HG03066 (cell line): ENCODE data around the gene PWWP2B.

Experiments
- ATAC-seq: cut with Tn5 transposase; IDR thresholded peaks from one replicate; pipeline ENCODE4 v1.9.1; 2021; ENCODE audit warnings: low read depth; ENCODE audit not compliant: unreplicated experiment

PWWP2B gene

DNA sequence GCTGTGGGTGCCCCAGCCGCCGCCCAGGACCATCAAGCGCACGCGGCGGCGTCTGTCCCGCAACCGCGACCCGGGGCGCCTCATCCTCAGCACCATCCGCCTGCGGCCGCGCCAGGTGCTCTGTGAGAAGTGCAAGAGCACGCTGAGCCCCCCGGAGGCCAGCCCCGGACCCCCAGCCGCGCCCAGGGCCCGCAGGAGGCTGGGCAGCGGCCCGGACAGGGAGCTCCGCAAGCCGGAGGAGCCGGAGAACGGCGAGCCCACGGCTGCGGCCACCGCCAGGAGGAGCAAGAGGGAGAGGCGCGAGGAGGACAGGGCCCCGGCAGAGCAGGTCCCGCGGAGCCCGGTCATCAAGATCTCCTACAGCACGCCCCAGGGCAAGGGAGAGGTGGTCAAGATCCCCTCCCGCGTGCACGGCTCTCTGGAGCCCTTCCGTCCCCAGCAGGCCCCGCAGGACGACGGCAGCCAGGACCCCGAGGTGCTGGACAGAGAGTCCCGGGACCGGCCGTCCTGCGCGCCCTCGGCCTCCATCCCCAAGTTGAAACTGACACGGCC, 8.0 kb downstream of the PWWP2B start:
- ATAC-seq, result no peak

DNA sequence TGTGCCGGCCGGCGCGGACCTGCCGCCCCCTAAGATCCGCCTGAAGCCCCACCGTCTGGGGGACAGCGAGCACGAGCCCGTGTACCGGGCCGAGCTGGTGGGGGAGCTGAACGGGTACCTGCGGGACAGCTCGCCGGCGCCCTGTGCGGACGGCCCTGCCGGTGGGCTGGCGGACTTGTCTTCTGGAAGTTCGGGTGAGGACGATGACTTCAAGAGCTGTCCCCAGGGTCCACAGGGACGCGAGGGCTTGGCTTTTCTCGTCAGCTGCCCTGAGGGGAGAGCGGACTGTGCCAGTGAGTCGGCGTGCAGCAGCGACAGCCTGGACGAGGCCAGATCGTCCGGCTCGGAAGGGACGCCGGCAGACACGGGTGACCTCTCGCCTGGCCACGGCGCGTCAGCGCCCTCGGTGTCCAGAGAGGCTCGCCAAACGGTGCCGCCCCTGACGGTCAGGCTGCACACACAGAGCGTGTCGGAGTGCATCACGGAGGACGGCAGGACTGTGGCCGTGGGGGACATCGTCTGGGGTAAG, 8.5 kb downstream of the PWWP2B start:
- ATAC-seq, result no peak

DNA sequence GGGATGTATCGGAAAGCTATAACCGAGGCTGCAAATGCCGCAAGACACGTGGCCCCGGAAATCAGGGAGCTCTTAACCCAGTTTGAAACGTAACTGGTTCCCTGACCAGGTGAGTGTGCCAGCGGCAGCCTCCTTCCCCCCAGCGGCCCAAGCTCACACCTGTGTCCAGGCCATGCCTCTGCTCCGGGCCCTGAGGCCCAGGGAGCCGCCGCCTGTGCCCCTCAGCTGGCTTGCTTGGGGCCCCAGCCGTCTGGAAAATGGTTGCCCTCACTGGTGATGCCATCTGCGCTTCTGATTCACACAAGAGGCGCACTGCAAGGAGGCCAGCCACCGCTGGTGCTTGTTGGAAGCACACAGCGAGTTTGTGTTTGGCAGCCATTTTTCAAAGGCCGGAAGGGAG, 9.2 kb downstream of the PWWP2B start:
- ATAC-seq, result no peak

DNA sequence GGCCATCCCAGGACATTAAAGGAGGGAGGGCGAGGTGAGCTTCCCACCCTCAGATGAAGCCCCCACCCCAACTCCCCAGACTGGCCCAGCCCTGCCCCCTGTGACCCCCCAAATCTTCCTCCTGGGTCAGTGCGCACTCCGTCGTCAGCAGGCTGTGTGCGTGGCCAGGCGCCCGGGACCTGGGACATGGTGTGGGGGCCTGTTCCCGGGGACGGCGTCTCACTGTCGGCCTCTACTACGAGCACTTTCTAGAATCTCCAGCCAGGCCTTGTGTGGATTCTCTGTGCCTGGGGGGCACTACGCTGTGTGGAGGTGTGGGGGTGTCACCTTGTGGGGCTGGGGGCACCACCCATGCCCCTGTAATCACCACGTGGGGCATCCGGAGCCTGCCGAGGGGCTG, 9.8 kb downstream of the PWWP2B start:
- no peak for ATAC-seq

DNA sequence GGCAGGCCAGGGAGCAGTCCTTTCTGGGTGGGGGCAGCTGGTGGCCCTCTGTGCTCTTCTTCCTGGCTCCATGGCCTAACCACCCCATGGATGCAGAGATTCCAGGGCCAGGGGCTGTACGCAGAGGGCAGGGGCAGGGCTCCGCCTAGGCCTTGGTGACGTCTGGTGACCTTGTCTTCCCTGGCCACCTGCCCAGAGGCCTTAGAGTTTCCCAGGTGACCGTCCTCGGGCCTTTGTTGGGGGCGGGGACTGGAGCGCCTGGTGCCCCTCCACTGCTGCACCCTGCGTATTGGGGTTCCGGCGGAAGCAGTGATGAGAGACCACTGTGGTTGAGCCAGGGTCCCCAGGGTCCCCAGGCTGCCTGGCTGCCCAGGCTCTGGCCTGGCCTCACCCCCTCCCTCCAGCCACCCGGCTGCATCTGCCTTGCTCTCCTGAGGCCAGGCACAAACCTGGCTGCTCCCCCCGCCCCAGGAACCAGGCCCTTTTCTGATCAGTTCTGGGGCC, 10.3 kb downstream of the PWWP2B start:
- ATAC-seq, result no peak

DNA sequence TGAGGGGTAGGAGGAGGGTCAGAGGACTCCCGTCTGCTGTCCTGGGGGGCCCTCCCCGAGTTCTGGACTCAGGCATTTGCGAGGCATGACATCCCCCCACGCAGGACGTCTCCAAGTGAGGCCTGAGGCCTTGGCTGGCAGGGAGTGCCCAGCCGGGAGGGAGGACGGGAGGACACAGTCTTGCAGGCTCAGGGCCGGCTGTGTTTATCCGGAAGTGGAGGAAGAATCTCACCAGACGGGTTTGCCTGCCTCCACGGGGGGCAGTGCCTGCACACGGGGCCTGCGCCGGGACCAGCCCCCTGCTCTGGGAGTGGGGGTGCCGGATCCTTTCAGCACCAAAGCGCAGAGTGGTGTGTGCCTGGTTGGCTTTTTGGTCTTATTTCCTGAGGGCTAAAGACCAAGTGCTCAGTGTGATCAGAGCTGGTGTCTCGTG, 10.9 kb downstream of the PWWP2B start:
- ATAC-seq, result no peak

DNA sequence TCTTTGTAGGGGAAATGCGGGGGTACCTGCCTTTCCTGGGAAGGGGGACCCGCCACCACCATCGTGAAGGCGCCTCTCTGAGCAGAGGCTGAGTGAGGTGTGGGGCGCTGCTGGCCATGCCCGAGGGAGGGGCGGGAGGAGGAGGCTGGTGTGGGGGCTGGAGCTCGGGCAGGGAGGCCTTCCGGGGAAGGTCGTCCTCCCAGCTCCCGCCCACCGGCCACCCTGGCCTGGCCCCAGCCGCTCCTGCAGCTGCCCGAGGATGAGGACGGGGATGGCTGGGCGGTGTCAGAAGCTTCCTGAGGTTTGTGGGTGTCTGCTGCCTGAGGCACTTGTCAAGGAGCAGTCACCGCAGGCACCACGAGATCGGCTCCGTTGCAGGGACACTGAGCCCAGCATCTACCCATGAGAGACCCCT, 11.4 kb downstream of the PWWP2B start:
- no peak for ATAC-seq

DNA sequence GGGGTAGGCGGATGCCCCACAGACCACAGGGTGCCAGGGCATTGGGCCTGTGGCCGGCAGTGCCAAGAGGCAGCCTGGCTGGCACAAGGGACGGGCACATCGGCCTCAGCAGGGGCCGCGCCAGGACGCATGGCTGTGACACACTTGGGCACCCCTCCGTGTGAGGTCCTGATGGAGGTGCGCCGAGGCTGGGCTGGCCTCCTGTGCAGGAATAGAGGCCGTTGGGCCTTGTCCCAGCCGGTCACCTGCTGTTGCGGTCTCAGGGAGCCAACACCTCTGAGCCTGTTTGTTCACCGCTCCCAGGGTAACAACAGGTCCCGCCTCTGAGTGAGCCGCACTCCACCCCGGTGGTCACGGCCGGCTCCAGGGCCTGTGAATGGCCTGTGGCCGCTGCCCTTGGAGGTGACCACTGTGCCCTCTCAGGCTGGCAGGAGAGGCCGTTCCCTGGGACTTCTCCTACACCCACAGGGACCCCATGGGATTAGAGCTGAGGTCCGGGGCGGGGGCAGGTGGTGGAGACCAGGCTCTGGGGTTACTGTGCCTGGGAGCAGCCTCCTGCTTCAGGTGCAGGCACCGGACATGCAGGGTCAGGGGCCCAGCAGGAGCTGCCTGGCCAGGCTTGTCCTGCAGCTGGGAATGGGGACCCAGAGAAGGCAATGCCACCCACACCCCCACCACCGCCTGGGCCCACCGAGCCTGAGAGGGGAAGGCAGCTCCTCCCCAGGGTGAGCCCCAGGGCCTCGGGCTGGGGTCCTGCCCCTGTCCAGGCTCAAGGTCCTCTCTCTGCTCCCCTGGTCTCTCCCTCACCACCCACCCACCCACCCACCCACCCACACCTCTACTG, 12.0 kb downstream of the PWWP2B start:
- ATAC-seq, result no peak

DNA sequence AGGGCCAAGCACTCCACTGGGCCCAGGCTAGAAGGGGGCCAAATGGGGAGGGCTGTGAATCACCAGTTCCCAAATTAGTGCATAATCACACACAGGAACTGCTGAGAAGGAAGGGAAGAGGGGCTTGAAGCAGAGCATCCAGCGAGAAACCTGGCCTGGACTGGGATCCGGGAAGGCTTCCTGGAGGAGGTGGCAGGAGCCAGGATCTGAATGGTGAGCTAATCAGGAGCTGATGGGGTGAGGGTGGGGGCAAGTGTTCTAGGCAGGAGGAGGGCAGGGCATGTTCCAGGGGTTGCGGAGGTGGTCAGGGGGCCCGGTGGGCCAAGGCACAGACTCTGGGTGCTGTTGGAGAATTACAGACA, 12.6 kb downstream of the PWWP2B start:
- no peak for ATAC-seq

DNA sequence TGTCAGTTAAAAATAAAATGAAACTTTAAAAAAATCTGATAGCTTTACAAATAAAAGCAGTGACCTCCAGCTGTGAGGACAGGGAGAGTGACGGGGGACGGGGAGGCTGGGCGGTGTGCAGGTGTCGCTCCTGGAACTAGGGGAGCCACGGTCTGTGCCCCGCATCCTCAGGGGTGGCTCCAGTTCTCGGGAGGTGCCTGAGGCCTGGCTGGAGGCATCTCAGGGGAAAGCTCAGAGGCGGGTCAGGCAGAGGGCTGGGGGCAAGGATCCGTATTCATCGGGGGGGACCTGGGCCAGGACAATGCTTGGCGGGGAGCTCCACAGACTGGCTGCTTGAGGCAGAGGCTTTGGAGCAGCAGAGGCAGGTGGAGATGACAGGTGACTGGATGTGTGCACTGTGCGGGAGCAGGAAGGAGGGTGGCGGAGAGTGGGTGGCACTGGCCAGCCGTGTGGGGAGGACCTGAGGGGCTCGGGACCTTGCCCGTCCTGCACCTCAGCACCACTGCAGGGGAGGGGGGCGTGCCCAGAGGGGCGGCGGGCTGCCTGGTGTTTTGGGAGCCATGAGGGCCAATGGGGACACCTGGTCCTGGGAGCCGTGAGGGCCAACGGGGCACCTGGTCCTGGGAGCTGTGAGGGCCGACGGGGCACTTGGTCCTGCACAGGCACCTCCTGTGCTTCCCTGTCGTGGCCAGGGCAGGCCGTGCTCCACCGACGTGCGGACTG, 13.2 kb downstream of the PWWP2B start:
- no peak for ATAC-seq

DNA sequence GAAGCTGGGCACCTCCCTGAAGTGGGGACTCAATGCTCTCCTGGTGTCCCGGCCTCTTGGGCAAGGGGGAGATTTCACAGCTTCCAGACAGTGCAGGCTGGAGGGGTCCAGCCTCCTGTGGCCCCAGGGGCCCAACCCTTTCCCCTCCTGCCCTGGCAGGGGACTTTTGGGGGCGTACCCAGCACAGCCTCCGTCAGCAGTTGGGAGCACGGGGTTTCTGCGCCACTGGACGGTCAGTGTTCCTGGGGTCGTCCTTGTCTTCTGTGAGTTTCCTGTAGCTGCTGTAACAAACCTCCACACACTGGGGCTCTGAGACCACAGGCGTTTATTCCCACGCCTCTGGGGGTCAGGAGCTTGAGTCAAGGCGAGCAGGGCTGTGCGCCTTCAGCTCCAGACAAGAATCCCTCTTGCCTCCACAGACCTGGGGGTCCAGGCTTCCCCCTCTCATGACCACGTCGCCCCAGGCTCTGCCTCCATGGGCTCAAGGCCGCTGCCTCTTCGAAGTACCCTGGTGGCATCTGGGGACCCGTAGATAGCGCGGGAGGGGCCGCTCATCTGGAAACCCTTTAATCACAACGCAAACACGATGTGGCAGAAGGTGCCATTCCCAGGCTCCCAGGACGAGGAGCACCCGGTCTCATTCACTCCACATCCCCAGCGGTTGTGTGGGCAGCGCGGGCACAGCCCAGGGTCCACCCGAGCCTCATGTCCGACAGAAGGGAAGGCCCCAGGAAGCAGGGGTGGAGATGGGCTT, 14.0 kb downstream of the PWWP2B start:
- no peak for ATAC-seq

DNA sequence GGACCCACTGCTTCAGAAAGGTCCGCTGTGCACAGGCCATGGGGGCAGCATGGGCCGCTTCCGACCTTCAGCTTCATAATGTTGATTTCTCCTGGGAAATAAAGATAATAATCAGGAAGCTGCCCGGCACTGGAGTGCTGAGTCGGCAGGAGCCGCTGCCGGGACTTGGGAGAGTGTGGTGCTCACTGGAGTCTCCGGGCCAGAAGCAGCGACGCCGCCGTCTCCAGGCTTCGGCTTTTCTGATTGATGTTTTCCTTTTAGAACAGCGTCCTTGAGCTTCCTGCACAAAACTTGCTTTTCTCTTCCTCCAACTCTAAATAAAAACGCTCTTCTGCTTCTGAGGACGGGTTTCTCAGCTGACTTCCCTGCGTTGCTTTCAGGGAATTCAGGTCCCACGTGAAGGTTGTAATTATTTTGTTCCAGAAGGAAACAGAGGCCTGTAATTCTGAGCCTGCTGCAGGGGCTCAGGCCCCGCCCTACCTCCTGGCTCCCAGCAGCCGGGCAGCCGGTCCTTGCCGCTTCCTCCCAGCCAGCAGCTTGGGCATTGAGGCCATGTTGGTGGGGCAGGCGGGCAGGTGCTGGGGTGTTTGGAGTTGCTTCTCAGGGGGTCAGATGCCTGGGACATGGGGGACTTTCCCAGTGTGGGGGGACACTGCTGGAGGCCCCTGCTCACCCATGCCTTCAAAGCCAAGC, 14.7 kb downstream of the PWWP2B start:
- ATAC-seq, result no peak

DNA sequence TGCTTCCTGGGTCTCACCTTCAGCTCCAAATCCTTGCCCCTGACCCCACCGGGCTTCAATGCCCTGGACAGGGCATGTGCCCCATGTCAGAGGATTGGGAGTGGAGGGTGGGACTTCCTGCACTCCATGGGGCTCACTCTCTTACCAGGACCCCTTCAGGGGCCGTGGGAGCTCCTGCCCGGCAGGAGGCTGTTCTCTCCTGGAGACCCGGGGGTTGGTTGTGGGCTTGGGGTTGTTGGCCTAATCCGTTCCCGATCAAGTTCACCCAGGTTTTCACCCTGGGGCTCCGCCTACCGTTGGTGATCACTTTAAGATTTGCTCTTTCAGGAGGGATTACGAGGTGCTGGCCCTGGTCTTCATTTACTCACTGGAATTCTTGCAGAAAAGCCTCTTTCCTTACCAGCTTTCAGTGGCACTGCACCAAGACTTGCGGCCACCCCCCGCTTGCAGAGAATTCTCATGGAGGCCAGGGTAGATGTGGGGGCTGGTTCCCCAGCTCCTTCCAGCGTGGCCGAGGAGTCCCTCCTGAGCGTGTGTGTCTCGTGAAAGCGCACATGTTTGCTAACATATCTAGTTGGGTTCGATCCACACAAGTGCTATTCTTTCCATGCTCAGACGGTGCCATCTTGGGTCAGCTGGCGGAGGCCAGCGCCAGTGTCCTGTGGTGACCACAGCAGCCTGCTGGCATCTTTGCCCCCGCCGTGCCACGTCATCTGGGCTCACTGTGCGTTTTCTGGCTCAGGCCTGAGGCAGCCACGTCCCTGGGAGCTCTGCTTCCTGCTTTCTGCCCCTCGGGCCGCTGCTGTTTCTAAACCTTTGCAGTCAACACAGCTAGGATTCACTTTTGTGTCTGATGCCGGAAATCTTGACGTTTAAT, 15.6 kb downstream of the PWWP2B start:
- no peak for ATAC-seq

DNA sequence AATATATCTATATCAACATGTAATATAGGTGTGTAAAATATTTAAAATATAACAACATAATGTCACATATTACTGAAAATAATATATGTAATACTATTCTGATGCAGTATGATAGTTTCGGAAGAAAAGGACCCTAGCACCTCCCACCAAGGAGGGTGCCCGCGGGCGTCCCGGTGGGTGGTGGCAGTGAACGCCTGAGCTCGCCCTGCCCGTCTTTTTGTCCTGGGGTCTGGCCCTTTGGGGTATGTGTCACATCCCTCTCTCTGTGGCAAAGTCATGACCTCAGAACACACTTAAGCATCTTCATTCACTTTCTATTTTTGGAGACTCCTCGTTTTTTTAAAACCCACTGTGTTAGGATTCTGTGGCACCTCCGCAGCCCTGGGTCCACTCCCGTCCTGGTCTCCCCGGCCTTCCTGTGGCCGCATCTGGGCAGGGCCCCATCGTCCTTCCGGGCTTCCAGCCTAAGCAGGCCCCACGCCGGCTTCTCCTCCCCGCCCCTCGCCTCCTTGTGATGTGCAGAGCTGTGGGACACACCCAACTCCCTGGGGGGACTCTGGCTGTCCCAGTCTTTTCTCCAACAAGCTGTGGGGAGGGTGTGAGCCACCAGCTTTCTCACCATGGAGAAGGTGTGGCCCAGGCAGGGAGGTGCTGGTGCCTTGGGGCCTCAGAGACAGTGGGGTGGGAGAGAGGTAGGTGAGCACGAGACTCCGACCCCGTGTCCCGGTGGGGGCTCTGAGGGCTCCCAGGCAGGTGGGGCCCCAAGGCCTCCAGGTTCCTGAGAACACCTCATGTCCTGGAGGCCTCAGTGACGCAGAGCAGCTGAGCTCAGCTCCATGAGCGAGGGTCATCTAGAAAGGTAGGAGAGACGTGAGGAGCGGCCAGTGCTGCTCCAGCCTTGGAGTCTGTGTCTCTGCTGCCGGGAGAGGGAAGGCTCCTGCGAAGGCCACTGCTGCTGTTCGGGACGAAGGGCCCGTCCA, 16.5 kb downstream of the PWWP2B start:
- no peak for ATAC-seq

DNA sequence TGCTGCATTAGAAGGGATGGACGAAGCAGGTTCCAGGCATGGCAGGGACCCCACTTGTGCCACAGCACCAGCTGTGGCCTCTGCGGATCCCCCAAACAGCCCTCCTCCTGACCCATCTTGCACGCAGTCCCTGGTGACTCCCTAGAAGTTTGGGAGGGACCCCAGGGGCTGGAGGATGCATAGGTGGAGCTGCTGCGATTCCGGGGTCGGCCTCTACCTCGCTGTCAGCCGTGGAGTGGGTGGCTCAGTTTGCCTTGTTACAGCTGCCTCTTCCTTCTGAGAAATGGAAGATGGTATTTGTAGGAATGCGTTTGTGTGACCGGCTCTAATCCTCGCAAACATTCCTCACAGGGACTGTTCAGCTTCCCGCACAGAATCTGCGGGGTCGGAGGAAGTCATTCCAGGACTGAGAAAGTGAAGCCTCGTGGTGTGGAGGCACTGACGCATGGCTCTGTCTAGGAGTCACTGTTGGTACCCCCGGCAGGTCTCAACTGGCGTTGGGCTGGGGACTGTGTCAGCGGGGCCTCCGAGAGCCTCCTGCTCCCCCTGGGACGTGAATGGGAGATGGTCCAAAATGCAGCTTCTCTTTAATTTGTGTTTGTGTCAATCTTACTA, 17.5 kb downstream of the PWWP2B start:
- no peak for ATAC-seq

DNA sequence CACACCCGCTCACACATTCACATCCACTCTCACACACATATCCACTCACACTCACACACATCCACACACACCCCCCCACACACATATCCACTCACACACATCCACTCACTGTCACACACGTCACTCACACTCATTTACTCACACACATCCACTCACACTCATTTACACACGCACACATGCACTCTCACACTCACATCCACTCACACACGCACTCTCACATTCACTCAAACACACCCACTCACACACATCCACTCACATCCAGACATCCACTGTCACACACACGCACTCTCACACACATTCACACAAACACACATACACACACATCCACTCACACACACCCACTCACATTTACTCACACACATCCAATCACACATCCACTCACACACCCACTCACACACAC, 18.3 kb downstream of the PWWP2B start:
- no peak for ATAC-seq

DNA sequence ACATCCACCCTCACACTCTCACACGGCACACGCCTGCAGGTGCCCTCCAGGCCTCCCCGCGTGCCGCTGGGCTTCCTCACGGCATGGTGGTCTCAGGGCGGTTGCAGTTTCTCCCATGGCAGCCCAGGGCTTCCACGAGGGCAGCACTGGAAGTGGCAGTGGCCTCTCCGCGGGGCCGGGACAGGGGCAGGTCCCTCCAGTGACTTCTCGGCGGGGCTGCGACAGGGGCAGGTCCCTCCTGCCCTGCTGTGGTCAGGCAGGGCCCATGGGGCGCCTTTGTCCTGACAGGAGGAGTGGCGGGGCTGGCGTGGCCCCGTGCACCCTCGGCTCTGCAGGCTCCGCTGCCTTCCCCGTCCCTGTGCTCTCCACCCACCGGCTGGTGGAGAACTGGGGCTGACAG, 19.0 kb downstream of the PWWP2B start:
- no peak for ATAC-seq
